ENCODE results near the gene TAL2.

DNA sequence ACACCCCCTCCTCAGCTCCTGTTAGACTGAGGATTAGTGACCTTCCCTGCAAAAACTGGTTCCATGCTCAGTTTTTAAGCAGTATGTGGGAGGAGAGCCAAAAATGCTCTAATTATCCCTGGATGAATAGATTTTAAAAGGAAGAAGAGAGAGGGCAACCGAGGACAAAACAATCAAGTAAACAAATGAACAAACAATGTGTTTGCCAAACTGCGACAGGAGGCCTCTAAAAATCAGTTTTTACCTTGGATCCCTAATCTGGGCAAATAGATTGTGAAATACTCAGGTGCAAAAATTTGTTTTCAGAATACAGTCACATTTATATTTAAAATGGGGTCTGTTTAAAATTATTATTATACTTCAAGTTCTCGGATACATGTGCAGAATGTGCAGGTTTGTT is 8.5 kb downstream of the TAL2 start:
- TF ChIP-seq EZH2 (IDR thresholded peaks at IDR 0.05; ENCODE audit: borderline replicate concordance, insufficient read depth, low read depth, low read length, poor library complexity, severe bottlenecking) (no peak), CTCF (IDR thresholded peaks at IDR 0.05) (no peak)

All from B cell (primary cell).